Sciatic nerve (tissue), 2 donors: ENCODE measurements around the gene NKD1. TPM values are rescaled to one million over a fixed set of nuclear protein-coding genes. Genes with fewer than 3 reads are reported as not detected.

ENCODE experiments used
- ATAC-seq: fragments of 200-7000 bp; cut with Tn5 transposase; one replicate; pipeline ENCODE4 v1.9.1; 2020; ENCODE audit warnings: mild to moderate bottlenecking, moderate library complexity
- DNase-seq: peaks from one replicate; pipeline ENCODE4 v3.0.0-alpha.2; 2020; ENCODE audit warnings: low spot score
- intact Hi-C: fragments of 100-400 bp; cut with DNase I; formaldehyde crosslinking; loops from one replicate; pipeline ENCODE4 v1.14.2; 2022
- total RNA-seq: library from RNA; stranded (reverse); fragmentation: NEBNext Ultra II Directional; extraction: Animal tissue kit (Norgen Biotek cat#: 25700); gene quantifications from one replicate; pipeline ENCODE4 v1.2.1, GENCODE V29; 2021
- donor health status: DM: no; HTN: no; CAD: no.
- donor health status: DM: no; HTN: no; CAD: no.

NKD1 gene
- total RNA-seq, 1 donor from 2014 or later, result 37.0 TPM

- no peak for DNase-seq
- intact Hi-C loops, result no loop called here
- no peak for ATAC-seq
Measured at GRCh38 chr16:50616386-50616785, 68.2 kb downstream of the NKD1 start.

- ATAC-seq (no peak), DNase-seq (no peak)
- intact Hi-C loops, result no loop called here
Measured at GRCh38 chr16:50616883-50617645, 68.9 kb downstream of the NKD1 start.

DNA sequence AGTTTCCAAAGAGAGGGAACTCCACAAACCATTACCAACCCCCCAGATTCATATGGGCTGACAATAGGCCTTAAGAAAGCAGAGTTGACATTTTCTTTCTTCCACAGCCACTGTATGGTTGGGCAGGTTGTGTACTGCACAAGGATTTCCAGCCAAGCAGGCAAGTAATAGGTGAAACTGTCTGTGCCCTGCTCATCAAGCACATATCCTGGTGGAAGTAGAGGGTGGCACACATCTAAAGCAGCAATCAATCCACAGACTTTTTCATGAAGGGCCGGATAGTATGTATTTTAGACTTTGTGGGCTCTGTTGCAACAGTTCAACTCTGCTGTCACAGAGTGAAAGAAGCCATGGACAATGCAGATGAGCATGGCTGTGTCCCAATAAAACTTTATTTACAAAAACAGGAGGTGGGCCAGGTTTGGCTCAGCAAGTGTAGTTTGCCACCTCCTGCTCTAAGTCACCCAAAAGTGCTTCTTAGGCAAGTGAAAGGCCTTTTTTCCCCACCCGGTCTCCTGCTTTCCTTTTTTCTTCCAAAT lies 69.5 kb downstream of the NKD1 start:
- DNase-seq (no peak), ATAC-seq (no peak)
- intact Hi-C loops, result no loop called here

DNA sequence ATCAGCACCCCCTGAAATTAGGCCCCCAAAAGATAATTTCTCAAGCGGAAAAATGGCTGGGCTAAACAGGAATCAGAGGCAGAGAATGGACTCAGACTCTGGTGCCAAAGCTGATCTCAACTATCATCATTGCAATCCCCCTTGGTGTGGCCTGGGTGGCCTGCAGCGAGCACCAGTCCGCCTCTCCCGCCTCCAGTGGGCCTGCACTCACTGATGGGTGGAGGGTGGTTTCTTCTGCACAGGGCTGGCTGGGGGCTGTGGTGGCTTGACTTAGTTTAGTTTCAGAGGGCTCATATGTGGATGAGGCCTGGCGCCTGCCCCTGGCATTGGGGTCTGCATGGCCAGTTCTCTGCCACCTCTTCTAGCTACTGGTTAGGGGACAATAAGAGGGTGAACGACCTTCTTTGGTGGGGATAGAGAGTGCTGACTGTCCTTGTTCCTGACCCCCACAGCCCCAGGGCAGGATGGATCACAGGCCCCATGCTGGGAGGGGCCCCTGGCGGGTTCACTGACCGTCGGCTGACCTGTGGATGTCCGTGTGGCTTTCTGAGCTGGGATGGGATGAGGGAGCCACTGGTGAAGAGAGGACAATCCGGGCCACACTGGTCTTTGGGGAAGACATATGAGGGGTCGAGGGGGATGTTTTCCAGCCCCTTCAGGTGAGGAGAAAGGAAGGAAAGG lies 70.2 kb downstream of the NKD1 start:
- no peak for DNase-seq
- intact Hi-C loops, result no loop called here
- no peak for ATAC-seq

- no peak for DNase-seq
- ATAC-seq, result no peak
- intact Hi-C loops, result no loop called here
Measured at GRCh38 chr16:50619702-50620491, 71.7 kb downstream of the NKD1 start.

DNA sequence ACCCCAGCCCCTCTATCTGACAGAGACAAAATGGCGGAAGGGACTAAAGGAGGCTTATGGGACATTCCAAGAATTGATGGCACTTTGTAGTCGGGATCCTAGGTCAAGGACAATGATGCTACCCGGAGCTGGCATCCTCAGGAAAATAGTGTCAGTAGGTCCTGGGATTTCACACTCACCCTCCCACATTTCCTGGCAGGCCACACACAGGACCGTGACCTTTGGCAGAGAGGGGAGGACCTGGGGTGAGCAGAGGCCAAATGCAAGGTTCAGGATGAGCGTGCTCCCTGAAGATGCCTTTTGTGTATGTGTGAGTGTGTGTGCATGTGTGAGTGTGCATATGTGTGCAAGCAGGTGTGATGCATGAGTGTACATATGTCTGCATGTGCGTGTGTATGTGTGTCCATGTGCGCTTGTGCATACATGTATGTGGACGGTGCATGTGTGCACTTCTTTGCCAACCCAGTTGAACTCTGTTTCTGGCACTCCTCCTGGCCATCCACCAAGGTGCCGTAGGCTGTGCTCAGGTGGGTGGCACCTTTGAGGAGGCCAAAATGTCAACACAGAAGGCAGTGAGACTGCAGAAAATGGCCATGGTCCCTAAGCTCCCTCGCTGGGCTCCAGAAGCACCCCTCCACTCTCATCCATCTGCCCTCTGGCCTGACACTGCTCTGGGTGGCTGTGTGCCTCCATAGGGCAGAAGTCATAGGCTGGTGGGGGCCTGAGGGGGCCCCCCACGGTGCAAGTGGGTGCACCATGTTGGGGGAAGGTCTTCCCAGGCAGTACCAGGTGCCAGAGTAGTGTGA lies 72.7 kb downstream of the NKD1 start:
- ATAC-seq (no peak), DNase-seq (no peak)
- intact Hi-C loops, result no loop called here

- DNase-seq, result no peak
- ATAC-seq, result no peak
- intact Hi-C loops, result no loop called here
Measured at GRCh38 chr16:50621452-50621792, 73.2 kb downstream of the NKD1 start.

- ATAC-seq (no peak), DNase-seq (no peak)
- intact Hi-C loops, result no loop called here
Measured at GRCh38 chr16:50622029-50622428, 73.8 kb downstream of the NKD1 start.

DNA sequence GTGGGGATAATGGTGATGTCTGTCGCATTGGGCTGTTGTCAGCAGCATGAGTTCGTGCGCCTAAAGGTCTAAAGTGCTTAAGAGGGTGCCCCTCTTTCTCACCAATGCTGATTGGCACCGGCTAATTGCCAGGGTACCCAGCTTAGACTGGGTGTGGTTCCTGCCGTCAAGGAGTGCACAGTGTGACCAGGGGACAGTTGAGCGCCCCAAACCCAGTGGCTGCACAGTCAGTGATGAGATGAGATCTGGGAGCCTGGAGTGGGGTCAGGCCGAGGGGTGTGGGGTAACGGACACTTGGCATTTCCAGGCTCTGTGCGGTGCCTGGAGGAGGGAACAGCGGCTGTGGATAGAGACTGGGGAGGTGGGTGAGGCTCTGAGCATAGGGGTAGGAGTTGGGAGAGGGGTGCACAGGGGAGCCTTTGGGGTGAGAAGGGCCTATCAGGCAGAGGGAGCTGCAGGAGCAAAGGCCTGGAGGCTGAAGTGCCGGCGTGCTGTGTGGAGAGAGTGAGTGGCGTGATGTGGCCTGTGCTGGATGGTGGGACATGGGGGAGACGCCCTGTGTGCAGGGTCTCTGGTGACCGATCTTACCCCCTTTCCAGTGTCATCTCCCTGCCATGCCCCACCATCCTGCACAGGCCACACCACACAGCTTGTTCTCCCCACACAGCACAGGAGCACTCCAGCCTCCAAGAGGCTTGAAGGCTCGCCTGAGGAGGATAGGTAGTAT lies 74.6 kb downstream of the NKD1 start:
- no peak for ATAC-seq
- intact Hi-C loops, result no loop called here
- DNase-seq, result no peak

GRCh38 chr16:50624449-50624970 lies 76.3 kb downstream of the NKD1 start:
- no peak for ATAC-seq
- intact Hi-C loops, result no loop called here
- no peak for DNase-seq

DNA sequence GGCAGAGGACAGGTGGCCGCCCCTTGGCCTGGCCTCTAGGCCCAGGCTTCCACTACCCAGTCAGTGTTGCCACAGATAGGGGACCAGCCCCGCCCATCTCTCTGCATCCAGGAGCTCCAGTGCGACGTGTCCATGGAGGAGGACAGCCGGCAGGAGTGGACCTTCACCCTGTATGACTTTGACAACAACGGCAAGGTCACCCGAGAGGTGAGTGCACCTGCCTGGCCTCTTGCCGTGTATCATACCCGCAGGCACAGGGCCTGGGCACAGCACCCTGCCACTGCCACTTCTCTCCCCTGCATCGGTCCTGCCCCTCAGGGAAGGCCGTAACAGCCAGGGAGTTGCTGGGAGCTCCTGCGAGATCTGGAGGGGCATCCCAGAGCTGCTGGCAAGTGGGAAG lies 77.2 kb downstream of the NKD1 start:
- intact Hi-C loops, result no loop called here
- DNase-seq (no peak), ATAC-seq (no peak)

GRCh38 chr16:50626868-50627267 lies 78.7 kb downstream of the NKD1 start:
- ATAC-seq (no peak), DNase-seq (no peak)
- intact Hi-C loops, result no loop called here

DNA sequence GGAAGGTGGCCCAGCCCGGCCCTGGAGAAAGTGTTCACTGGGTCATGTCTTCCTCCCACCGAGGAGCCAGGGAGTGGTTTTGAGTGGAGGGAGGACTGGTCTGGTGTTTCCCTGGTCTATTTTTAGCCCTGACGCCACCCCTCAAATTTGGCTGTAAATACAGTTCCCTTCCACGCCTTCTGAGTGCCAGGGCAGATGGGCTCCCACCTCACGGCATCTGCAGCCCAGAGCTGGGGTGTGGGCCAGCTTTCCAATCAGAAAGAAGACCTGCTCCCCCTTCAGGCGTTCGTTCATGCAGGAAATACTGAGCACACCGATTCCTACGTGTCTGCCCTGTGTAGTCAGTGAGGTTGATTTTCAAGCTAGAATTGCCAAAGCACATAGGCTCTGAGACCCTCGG lies 79.2 kb downstream of the NKD1 start:
- ATAC-seq, result peak; percentile 89
- intact Hi-C loops, result no loop called here
- DNase-seq, result peak; percentile 79

- DNase-seq (no peak), ATAC-seq (no peak)
- intact Hi-C loops, result no loop called here
Measured at GRCh38 chr16:50628156-50628802, 80.1 kb downstream of the NKD1 start.

DNA sequence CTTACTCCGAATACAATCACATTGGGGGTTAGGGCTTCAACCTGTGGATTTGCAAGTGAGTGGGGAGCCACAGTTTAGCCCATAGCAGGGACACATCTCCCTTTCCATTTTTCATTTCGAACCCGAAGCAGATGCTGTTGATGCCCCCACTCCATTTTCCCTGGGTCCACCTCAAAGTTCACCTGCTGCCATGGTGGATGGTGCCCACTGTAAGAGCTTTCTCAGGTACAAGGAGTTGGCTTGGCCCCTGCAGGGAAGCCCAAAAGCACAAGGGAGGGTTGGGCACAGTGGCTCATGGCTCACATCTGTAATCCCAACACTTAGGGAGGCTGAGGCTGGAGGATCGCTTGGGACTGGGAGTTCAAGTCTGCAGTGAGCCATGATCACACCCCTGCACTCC lies 81.1 kb downstream of the NKD1 start:
- DNase-seq (no peak), ATAC-seq (no peak)
- intact Hi-C loops, result no loop called here

DNA sequence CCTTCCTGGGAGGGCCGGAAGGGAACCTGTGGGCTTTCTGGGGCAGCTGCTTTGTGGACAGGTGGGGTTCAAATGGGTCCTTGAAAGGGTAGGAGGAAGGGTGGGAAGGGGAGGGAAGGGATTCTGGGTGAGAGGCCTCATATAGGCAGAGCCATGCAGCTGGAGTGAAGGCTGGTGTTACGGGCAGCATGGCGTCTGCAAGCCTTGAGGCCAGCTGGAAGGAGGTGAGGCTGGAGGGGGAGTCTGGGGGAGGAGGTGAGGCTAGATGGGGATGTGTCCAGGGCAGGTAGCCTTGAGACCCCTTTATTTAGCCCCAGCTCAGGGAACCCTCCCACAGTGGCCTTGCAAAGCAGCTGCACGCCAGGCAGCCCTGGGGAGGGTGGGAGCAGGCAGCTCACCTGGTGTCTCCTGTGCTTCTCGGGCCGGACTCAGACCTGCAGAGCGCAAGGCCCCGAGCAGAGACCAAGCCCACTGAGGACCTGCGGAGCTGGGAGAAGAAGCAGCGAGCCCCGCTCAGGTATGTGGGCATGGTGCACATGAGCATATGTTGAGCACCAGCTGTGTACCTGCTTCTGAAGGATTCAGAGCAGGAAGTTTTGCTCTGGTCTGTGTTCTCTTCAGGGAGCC lies 82.3 kb downstream of the NKD1 start:
- intact Hi-C loops, result no loop called here
- DNase-seq (no peak), ATAC-seq (no peak)

GRCh38 chr16:50631249-50631984 lies 83.2 kb downstream of the NKD1 start:
- DNase-seq, result no peak
- intact Hi-C loops, result no loop called here
- ATAC-seq, result no peak
